ENCODE results near the gene SLC39A9. TPM values are rescaled to one million over a fixed set of nuclear protein-coding genes. Genes with fewer than 3 reads are reported as not detected.

SLC39A9 gene
- total RNA-seq, 1 experiment from 2014 or later: 44.1 TPM

- no peak overlapping the region for H3K27ac Mint-ChIP-seq
Measured at GRCh38 chr14:69355607-69356281, 42.7 kb upstream of the SLC39A9 start.

GRCh38 chr14:69356903-69357543, 41.5 kb upstream of the SLC39A9 start:
- ChIA-PET POLR2A (interaction anchor here (0.9 kb wide), 1 partner anchor 33 kb away, joined by 6 read pairs; no protein-coding TSS in a partner anchor), CTCF (interaction anchor here (0.6 to 2.4 kb wide), 6 partner anchors 10 to 135 kb away, joined by 3 to 20 read pairs (median 5); partner anchors contain the start of gene GALNT16)
- Mint-ChIP-seq H3K36me3 (no peaks in the 10 kb centered on the region), H3K27ac (no peak overlapping the region), H3K4me1 (no peaks in the 10 kb centered on the region), H3K27me3 (ENCODE audit: low read depth) (no peaks in the 10 kb centered on the region), H3K4me3 (no peak overlapping the region), H3K9me3 (no peaks in the 10 kb centered on the region)
- ATAC-seq: no peak
- no peak for DNase-seq (ENCODE audit: low spot score)
- no peak for TF ChIP-seq ATF1 (CRISPR knock-in tag; IDR thresholded peaks at IDR 0.05)
- TF ChIP-seq ARID4B (CRISPR knock-in tag; IDR thresholded peaks at IDR 0.05; ENCODE audit: borderline replicate concordance): no peak
- no peak for TF ChIP-seq AFF4 (CRISPR knock-in tag; IDR thresholded peaks at IDR 0.05; ENCODE audit: borderline replicate concordance)
- TF ChIP-seq CREM (CRISPR knock-in tag; IDR thresholded peaks at IDR 0.05): no peak
- TF ChIP-seq NR2C2 (CRISPR knock-in tag; IDR thresholded peaks at IDR 0.05): no peak

More at GRCh38 chr14:69355607-69356281, 42.7 kb upstream of the SLC39A9 start:
- H3K27me3 Mint-ChIP-seq (ENCODE audit: low read depth): no peaks in the 10 kb centered on the region
- ChIA-PET CTCF (interaction anchor here (0.6 to 2.4 kb wide), 4 partner anchors 8 to 95 kb away, joined by 3 to 20 read pairs (median 4); no protein-coding TSS in a partner anchor), POLR2A (interaction anchor here (0.9 kb wide), 1 partner anchor 32 kb away, joined by 6 read pairs; no protein-coding TSS in a partner anchor)
- DNase-seq (ENCODE audit: low spot score): no peak
- no peaks in the 10 kb centered on the region for H3K36me3 Mint-ChIP-seq
- H3K9me3 Mint-ChIP-seq: no peaks in the 10 kb centered on the region
- TF ChIP-seq ZNF512 (CRISPR knock-in tag; IDR thresholded peaks at IDR 0.05; ENCODE audit: borderline replicate concordance) (no peak), ZBTB21 (CRISPR knock-in tag; IDR thresholded peaks at IDR 0.05; ENCODE audit: borderline replicate concordance) (no peak), IRF1 (CRISPR knock-in tag; IDR thresholded peaks at IDR 0.05) (no peak), CREM (CRISPR knock-in tag; IDR thresholded peaks at IDR 0.05) (no peak), TEAD4 (CRISPR knock-in tag; IDR thresholded peaks at IDR 0.05) (no peak), ATF2 (CRISPR knock-in tag; IDR thresholded peaks at IDR 0.05; ENCODE audit: borderline replicate concordance, low read depth) (no peak), E2F4 (CRISPR knock-in tag; IDR thresholded peaks at IDR 0.05; ENCODE audit: borderline replicate concordance, low read depth) (no peak), CDX4 (CRISPR knock-in tag; IDR thresholded peaks at IDR 0.05; ENCODE audit: borderline replicate concordance) (no peak)
- peaks cover 8% of the 10 kb centered on the region for H3K4me1 Mint-ChIP-seq
- no peak overlapping the region for H3K4me3 Mint-ChIP-seq
- no peak for ATAC-seq
